ENCODE data around the gene WASHC2A.
"Not testable (repeated sequence)": the region's sequence is repeated elsewhere in the genome, so short reads cannot be mapped to it uniquely, and the experiment has no call there.

Gene WASHC2A

DNA sequence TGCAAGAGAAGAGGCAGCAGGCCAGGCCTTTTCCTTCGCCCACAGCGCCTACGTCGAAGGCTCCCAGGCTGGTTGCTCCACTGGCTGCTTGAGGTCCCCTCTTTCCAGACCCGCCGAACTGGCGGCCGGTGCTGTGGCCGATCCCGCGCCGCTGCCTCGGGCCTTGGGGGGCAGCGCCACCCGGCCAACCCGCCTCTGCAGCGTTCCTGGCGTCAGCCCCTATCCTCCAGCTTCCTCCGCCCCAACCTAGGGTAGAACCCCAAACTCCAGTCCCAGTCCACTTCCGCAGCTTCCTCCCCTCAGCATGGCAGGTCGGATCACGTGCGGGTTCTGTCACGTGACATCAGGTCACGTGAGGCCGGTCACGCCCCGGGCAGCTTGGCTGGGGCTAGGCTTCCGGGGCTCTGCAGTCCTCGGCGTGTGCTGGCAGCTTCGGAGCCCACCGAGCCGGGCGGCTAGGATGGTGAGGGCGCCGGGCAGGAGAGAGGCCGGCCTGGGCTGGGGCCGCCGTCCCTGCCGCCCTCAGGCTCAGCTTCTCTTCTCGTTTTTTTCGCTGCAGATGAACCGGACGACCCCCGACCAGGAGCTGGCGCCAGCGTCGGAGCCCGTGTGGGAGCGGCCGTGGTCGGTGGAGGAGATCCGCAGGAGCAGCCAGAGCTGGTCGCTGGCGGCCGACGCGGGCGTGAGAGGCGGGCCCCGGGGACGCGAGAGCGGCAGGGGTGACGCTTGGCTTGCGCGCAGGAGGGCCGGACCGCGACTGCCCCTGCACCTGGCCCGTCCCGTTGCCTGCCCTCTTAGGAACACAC is at the start of gene WASHC2A:
Gene WASHC2A (plus strand): TSS at position 409 of the 806 bp plus-strand sequence. CDS start 52 bp downstream, at position 461.
- not testable (repeated sequence) for DNase-seq (ENCODE audit: low read depth)

DNA sequence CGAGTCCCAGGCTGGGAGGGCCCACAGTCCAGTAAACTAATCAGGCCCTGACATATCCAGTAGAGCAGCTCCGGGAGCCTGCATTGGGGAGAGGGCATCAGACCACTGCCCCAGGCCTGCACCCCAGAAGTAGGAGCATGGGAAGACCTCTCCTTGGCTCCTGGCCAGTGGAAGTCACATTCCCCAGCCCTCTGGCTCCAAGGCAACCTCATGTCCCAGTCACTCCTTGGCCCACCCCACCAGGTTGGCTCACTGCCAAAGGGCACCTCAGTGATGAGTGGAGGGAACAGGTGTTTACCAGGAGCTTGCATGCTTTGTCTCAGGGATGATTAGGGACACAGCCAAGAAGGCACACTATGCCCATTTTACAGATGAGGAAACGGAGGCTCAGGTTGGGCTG is 48.5 kb upstream of the WASHC2A start:
- not testable (repeated sequence) for DNase-seq (ENCODE audit: low read depth)

- not testable (repeated sequence) for DNase-seq (ENCODE audit: low read depth)
Observed at GRCh38 chr10:50020451-50021024, 47.2 kb upstream of the WASHC2A start.

DNA sequence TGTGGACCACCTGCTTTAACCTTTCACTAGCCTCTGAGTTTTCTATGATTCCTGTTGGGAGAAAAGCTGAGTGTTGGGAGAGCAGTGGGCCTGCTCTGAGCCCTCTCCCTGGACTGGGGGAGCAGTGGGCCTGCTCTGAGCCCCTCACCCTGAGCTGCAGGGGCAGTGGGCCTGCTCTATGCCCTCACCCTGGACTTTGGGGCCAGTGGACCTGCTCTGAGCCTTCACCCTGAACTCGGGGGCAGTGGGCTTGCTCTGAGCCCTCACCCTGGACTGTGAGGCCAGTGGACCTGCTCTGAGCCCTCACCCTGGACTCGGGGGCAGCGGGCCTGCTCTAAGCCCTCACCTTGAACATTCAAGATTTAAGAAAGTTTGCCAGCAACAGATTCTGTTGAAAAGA is 46.1 kb upstream of the WASHC2A start:
- DNase-seq (ENCODE audit: low read depth) = no peak

GRCh38 chr10:50024716-50025383 is 42.9 kb upstream of the WASHC2A start:
- DNase-seq (ENCODE audit: low read depth) = not testable (repeated sequence)

- no peak for DNase-seq (ENCODE audit: low read depth)
Observed at GRCh38 chr10:50025627-50026026, 42.1 kb upstream of the WASHC2A start.

- DNase-seq (ENCODE audit: low read depth) = no peak
Observed at GRCh38 chr10:50027195-50027594, 40.6 kb upstream of the WASHC2A start.

DNA sequence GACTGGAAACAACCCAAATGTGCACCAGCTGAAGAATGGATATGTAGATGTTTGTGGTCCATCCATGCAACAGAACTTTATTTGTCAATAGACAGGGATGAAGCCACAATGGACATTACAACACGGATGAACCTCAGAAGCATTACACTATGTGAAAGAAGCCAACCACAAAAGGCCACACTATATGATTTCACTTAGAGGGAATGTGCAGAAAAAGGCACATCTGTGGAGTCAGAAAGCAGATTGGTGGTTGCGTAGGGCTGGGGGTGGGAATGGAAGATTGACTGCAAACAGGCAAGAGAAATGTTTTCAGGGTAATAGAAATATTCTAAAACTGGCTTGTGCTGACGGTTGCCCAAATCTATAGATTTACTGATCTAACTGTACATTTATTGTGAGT is 34.3 kb upstream of the WASHC2A start:
- no peak for DNase-seq (ENCODE audit: low read depth)

DNA sequence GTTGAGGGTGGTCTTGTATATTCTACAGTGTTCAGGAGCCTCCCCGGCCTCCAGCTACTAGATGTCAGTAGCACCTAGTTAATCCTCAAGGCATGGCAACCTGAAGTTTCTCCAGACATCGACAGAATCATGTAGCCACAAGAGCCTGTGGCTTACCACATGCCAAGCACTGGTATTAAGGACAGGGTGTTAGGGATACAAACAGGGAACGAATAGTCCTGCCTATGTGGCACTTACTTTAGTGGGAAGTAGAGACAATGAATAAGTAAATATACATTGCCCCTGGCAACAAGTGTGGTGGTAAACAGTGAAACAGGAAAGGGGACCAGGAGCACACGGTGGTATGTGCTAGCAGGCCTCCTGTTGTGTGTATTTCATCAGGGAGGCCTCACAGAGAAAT is 32.4 kb upstream of the WASHC2A start:
- not testable (repeated sequence) for DNase-seq (ENCODE audit: low read depth)

- no peak for DNase-seq (ENCODE audit: low read depth)
Observed at GRCh38 chr10:50044941-50045664, 22.7 kb upstream of the WASHC2A start.

GRCh38 chr10:50046457-50046856 is 21.3 kb upstream of the WASHC2A start:
- DNase-seq (ENCODE audit: low read depth) = not testable (repeated sequence)

GRCh38 chr10:50047594-50047993 is 20.2 kb upstream of the WASHC2A start:
- DNase-seq (ENCODE audit: low read depth) = not testable (repeated sequence)

GRCh38 chr10:50051995-50052660 is 15.6 kb upstream of the WASHC2A start:
- DNase-seq (ENCODE audit: low read depth) = not testable (repeated sequence)

GRCh38 chr10:50052778-50053376 is 14.9 kb upstream of the WASHC2A start:
- not testable (repeated sequence) for DNase-seq (ENCODE audit: low read depth)

- not testable (repeated sequence) for DNase-seq (ENCODE audit: low read depth)
Observed at GRCh38 chr10:50055494-50056292, 12.1 kb upstream of the WASHC2A start.

- DNase-seq (ENCODE audit: low read depth) = not testable (repeated sequence)
Observed at GRCh38 chr10:50056654-50057053, 11.1 kb upstream of the WASHC2A start.

DNA sequence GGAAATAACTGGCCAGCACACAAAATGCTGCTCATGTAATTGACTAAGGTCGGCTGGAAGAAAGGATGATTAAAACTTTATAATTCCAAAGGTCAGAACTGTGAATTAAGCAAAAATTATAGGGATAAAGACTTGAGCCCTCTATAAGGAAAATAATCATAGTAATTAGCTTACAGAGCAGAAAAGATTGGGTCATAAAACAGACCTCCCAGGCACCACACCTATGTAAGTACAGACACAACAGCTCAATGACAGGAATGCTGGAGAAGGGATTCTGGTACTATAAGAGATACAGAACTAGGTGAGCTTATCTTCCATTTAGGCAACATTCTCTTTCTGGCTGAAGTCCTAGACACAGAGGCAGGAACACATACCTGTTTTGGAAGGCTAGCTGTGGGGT is 9.0 kb upstream of the WASHC2A start:
- DNase-seq (ENCODE audit: low read depth) = not testable (repeated sequence)

- DNase-seq (ENCODE audit: low read depth) = not testable (repeated sequence)
Observed at GRCh38 chr10:50059946-50060345, 7.8 kb upstream of the WASHC2A start.

DNA sequence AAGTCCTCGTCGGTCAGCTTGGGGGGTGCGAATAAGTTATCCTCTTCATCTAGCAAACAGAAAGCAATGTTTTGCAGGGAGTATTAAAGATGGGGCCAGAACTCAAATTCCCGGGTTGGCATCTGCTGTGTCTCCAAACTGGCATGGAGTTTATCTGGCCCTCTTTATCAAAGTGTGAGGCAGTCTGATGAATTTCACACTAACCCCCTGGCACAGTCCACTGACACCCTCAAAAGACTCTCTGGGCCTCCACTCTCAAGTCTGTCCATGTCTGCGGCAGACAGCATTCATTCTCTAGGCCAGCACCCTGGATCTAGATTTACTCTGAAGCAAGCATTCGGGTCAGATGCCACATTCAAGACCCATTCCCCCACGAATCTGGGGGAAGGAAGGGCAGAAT is 6.2 kb upstream of the WASHC2A start:
- not testable (repeated sequence) for DNase-seq (ENCODE audit: low read depth)

- no peak for DNase-seq (ENCODE audit: low read depth)
Observed at GRCh38 chr10:50063100-50063499, 4.7 kb upstream of the WASHC2A start.

DNA sequence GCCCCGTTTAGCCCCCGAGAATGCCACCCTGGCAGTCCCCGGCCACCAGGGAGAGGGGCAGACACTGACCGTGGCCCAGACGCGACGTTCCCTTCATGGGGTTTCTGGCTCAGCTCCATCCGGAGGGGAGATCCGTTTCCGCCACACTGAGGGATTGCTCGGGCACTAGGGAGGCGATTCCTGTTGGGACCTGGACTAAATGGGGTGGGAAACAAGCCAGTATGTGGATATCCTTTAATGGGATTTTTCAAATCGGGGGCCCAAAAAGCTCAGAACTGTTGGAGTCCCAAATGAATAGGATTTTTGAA is 552 bp downstream of the WASHC2A start:
- DNase-seq (ENCODE audit: low read depth) = not testable (repeated sequence)
